ENCODE data around the gene ARNT2.

The ARNT2 gene

GRCh38 chr15:80449825-80450224 is 45.6 kb downstream of the ARNT2 start:
- Histone ChIP-seq H3K4me2 (ENCODE audit: low read length, poor library complexity, severe bottlenecking) (no peak overlapping the region), H4K91ac (ENCODE audit: low read length) (no peak overlapping the region), H3K4ac (ENCODE audit: low read depth in 1 of 2, low read length in 2 of 2) (no peak overlapping the region), H2BK15ac (ENCODE audit: low read depth, poor library complexity, severe bottlenecking) (no peak overlapping the region), H3K18ac (ENCODE audit: low read depth in 1 of 2, low read length in 2 of 2) (no peak overlapping the region), H3K27me3 (ENCODE audit: control insufficient read depth in 1 of 2, insufficient read depth in 1 of 2, low read length in 2 of 2) (peaks cover 0 to 3% of the 10 kb centered on the region in 2 experiments), H3K9me3 (ENCODE audit: control insufficient read depth, low read length) (no peaks in the 10 kb centered on the region), H2AK5ac (ENCODE audit: low read length, severe bottlenecking) (peak overlapping the region; percentile 62), H3K9ac (ENCODE audit: low read length) (no peak overlapping the region), H3K36me3 (ENCODE audit: control insufficient read depth in 1 of 2, insufficient read depth in 2 of 2, low read depth in 1 of 2, low read length in 2 of 2) (peaks cover 0 to 10% of the 10 kb centered on the region in 2 experiments), H3K14ac (ENCODE audit: low read length in 2 of 2) (no peak overlapping the region), H2BK120ac (ENCODE audit: low read depth, low read length) (no peak overlapping the region), H2AFZ (ENCODE audit: low read depth, low read length) (no peak overlapping the region), H4K8ac (ENCODE audit: low read length) (no peak overlapping the region), H3K27ac (ENCODE audit: low read length, poor library complexity, severe bottlenecking) (no peak overlapping the region), H2BK5ac (ENCODE audit: low read depth, low read length, poor library complexity, severe bottlenecking) (no peak overlapping the region), H3K23ac (ENCODE audit: low read length in 2 of 2) (no peak overlapping the region), H3K4me1 (ENCODE audit: control insufficient read depth, insufficient read depth, low read depth, low read length) (peaks cover 24% of the 10 kb centered on the region), H3K4me3 (ENCODE audit: insufficient read depth in 1 of 2, low read depth in 1 of 2, low read length in 2 of 2) (no peak overlapping the region), H2BK12ac (ENCODE audit: low read length in 2 of 2) (no peak overlapping the region), H3K79me1 (replicated peaks; ENCODE audit: low read length, poor library complexity, severe bottlenecking) (peaks cover 10% of the 10 kb centered on the region)
- DNase-seq = peak; percentile 37
- WGBS = 60% methylated on average over 4 of the region's 5 CpGs

GRCh38 chr15:80450811-80451321 is 46.7 kb downstream of the ARNT2 start:
- Histone ChIP-seq H3K4me2 (ENCODE audit: low read length, poor library complexity, severe bottlenecking) (peak overlapping the region; percentile 24), H2BK5ac (ENCODE audit: low read depth, low read length, poor library complexity, severe bottlenecking) (peak overlapping the region; percentile 25), H4K8ac (ENCODE audit: low read length) (no peak overlapping the region), H3K9ac (ENCODE audit: low read length) (no peak overlapping the region), H3K27me3 (ENCODE audit: control insufficient read depth in 1 of 2, insufficient read depth in 1 of 2, low read length in 2 of 2) (peaks cover 0 to 3% of the 10 kb centered on the region in 2 experiments), H2BK12ac (ENCODE audit: low read length in 2 of 2) (no peak overlapping the region), H3K18ac (ENCODE audit: low read depth in 1 of 2, low read length in 2 of 2) (no peak overlapping the region), H2AK5ac (ENCODE audit: low read length, severe bottlenecking) (peak overlapping the region; percentile 49), H4K91ac (ENCODE audit: low read length) (no peak overlapping the region), H3K36me3 (ENCODE audit: control insufficient read depth in 1 of 2, insufficient read depth in 2 of 2, low read depth in 1 of 2, low read length in 2 of 2) (peaks cover 0 to 10% of the 10 kb centered on the region in 2 experiments), H3K27ac (ENCODE audit: low read length, poor library complexity, severe bottlenecking) (peak overlapping the region; percentile 76), H2BK120ac (ENCODE audit: low read depth, low read length) (no peak overlapping the region), H3K9me3 (ENCODE audit: control insufficient read depth, low read length) (no peaks in the 10 kb centered on the region), H2BK15ac (ENCODE audit: low read depth, poor library complexity, severe bottlenecking) (no peak overlapping the region), H2AFZ (ENCODE audit: low read depth, low read length) (no peak overlapping the region), H3K79me1 (replicated peaks; ENCODE audit: low read length, poor library complexity, severe bottlenecking) (peaks cover 10% of the 10 kb centered on the region), H3K23ac (ENCODE audit: low read length in 2 of 2) (no peak overlapping the region), H3K4me1 (ENCODE audit: control insufficient read depth, insufficient read depth, low read depth, low read length) (peaks cover 23% of the 10 kb centered on the region), H3K14ac (ENCODE audit: low read length in 2 of 2) (peak overlapping the region in 1 of 2 experiments; percentile 66), H3K4me3 (ENCODE audit: insufficient read depth in 1 of 2, low read depth in 1 of 2, low read length in 2 of 2) (no peak overlapping the region), H3K4ac (ENCODE audit: low read depth in 1 of 2, low read length in 2 of 2) (no peak overlapping the region)
- DNase-seq = no peak
- 84% methylated on average over 6 of the region's 14 CpGs for WGBS

- no peak overlapping the region for H3K9ac ChIP-seq (ENCODE audit: low read length)
- no peak overlapping the region for H3K14ac ChIP-seq (ENCODE audit: low read length in 2 of 2)
- no peak overlapping the region for H4K91ac ChIP-seq (ENCODE audit: low read length)
- peaks cover 0 to 3% of the 10 kb centered on the region in 2 experiments for H3K27me3 ChIP-seq (ENCODE audit: control insufficient read depth in 1 of 2, insufficient read depth in 1 of 2, low read length in 2 of 2)
- no peak overlapping the region for H2BK15ac ChIP-seq (ENCODE audit: low read depth, poor library complexity, severe bottlenecking)
- H3K4ac ChIP-seq (ENCODE audit: low read depth in 1 of 2, low read length in 2 of 2) = no peak overlapping the region
- H3K36me3 ChIP-seq (ENCODE audit: control insufficient read depth in 1 of 2, insufficient read depth in 2 of 2, low read depth in 1 of 2, low read length in 2 of 2) = peaks cover 0 to 10% of the 10 kb centered on the region in 2 experiments
- no peak overlapping the region for H2BK120ac ChIP-seq (ENCODE audit: low read depth, low read length)
- no peak overlapping the region for H2AK5ac ChIP-seq (ENCODE audit: low read length, severe bottlenecking)
- peaks cover 7% of the 10 kb centered on the region for H3K79me1 ChIP-seq (replicated peaks; ENCODE audit: low read length, poor library complexity, severe bottlenecking)
- H3K4me1 ChIP-seq (ENCODE audit: control insufficient read depth, insufficient read depth, low read depth, low read length) = peaks cover 27% of the 10 kb centered on the region
- no peak overlapping the region for H3K23ac ChIP-seq (ENCODE audit: low read length in 2 of 2)
- no peak overlapping the region for H3K18ac ChIP-seq (ENCODE audit: low read depth in 1 of 2, low read length in 2 of 2)
- H4K8ac ChIP-seq (ENCODE audit: low read length) = no peak overlapping the region
- 93% methylated on average over 4 of the region's 4 CpGs for WGBS
- no peak overlapping the region for H3K27ac ChIP-seq (ENCODE audit: low read length, poor library complexity, severe bottlenecking)
- H2AFZ ChIP-seq (ENCODE audit: low read depth, low read length) = no peak overlapping the region
- DNase-seq = no peak
- H2BK5ac ChIP-seq (ENCODE audit: low read depth, low read length, poor library complexity, severe bottlenecking) = no peak overlapping the region
- no peak overlapping the region for H3K4me2 ChIP-seq (ENCODE audit: low read length, poor library complexity, severe bottlenecking)
- no peaks in the 10 kb centered on the region for H3K9me3 ChIP-seq (ENCODE audit: control insufficient read depth, low read length)
- no peak overlapping the region for H2BK12ac ChIP-seq (ENCODE audit: low read length in 2 of 2)
- no peak overlapping the region for H3K4me3 ChIP-seq (ENCODE audit: insufficient read depth in 1 of 2, low read depth in 1 of 2, low read length in 2 of 2)
Observed at GRCh38 chr15:80452166-80452565, 48.0 kb downstream of the ARNT2 start.

- H3K4me2 ChIP-seq (ENCODE audit: low read length, poor library complexity, severe bottlenecking) = no peak overlapping the region
- H3K4me1 ChIP-seq (ENCODE audit: control insufficient read depth, insufficient read depth, low read depth, low read length) = peaks cover 26% of the 10 kb centered on the region
- H2BK120ac ChIP-seq (ENCODE audit: low read depth, low read length) = no peak overlapping the region
- H3K4me3 ChIP-seq (ENCODE audit: insufficient read depth in 1 of 2, low read depth in 1 of 2, low read length in 2 of 2) = no peak overlapping the region
- no peaks in the 10 kb centered on the region for H3K9me3 ChIP-seq (ENCODE audit: control insufficient read depth, low read length)
- H3K23ac ChIP-seq (ENCODE audit: low read length in 2 of 2) = no peak overlapping the region
- peaks cover 0 to 10% of the 10 kb centered on the region in 2 experiments for H3K36me3 ChIP-seq (ENCODE audit: control insufficient read depth in 1 of 2, insufficient read depth in 2 of 2, low read depth in 1 of 2, low read length in 2 of 2)
- no peak overlapping the region for H2AFZ ChIP-seq (ENCODE audit: low read depth, low read length)
- H2BK15ac ChIP-seq (ENCODE audit: low read depth, poor library complexity, severe bottlenecking) = no peak overlapping the region
- H3K4ac ChIP-seq (ENCODE audit: low read depth in 1 of 2, low read length in 2 of 2) = no peak overlapping the region
- no peak overlapping the region for H4K91ac ChIP-seq (ENCODE audit: low read length)
- H2AK5ac ChIP-seq (ENCODE audit: low read length, severe bottlenecking) = peak overlapping the region; percentile 71
- H3K79me1 ChIP-seq (replicated peaks; ENCODE audit: low read length, poor library complexity, severe bottlenecking) = peaks cover 8% of the 10 kb centered on the region
- H3K27me3 ChIP-seq (ENCODE audit: control insufficient read depth in 1 of 2, insufficient read depth in 1 of 2, low read length in 2 of 2) = peaks cover 0 to 3% of the 10 kb centered on the region in 2 experiments
- no peak overlapping the region for H3K18ac ChIP-seq (ENCODE audit: low read depth in 1 of 2, low read length in 2 of 2)
- H2BK12ac ChIP-seq (ENCODE audit: low read length in 2 of 2) = no peak overlapping the region
- peak overlapping the region; percentile 83 for H3K27ac ChIP-seq (ENCODE audit: low read length, poor library complexity, severe bottlenecking)
- H3K14ac ChIP-seq (ENCODE audit: low read length in 2 of 2) = no peak overlapping the region
- no peak overlapping the region for H4K8ac ChIP-seq (ENCODE audit: low read length)
- no peak overlapping the region for H2BK5ac ChIP-seq (ENCODE audit: low read depth, low read length, poor library complexity, severe bottlenecking)
- 50% methylated on average over 6 of the region's 6 CpGs for WGBS
- H3K9ac ChIP-seq (ENCODE audit: low read length) = peak overlapping the region; percentile 63
- no peak for DNase-seq
Observed at GRCh38 chr15:80455051-80455648, 51.0 kb downstream of the ARNT2 start.

Data from mesenchymal stem cell (in vitro differentiated cells and primary cell).